Astrocyte (in vitro differentiated cells and primary cell): ENCODE results near the gene STMN1. TPM values are rescaled to one million over a fixed set of nuclear protein-coding genes. Genes with fewer than 3 reads are reported as not detected.

Source experiments
- DNase-seq: peaks from one replicate; pipeline ENCODE4 v3.0.0-alpha.2; 2010; ENCODE audit warnings: low read depth
- FAIRE-seq: peaks from 2 replicates; lab custom pipeline; 2011; peaks lifted over from hg19 to GRCh38; lab: Jason Lieb, UNC
- H2AFZ ChIP-seq: 2 replicates; pipeline ENCODE4 v1.6.0; 2012; ENCODE audit warnings: low read depth, low read length, inconsistent platforms
- H3K27ac ChIP-seq: 2 replicates; pipeline ENCODE4 v1.5.1; 2011; ENCODE audit warnings: low read depth, low read length, inconsistent platforms
- H3K27me3 ChIP-seq: 2 replicates; pipeline ENCODE4 v1.6.0; 2011; ENCODE audit warnings: low read length, inconsistent platforms; ENCODE audit not compliant: insufficient read depth
- H3K36me3 ChIP-seq: 2 replicates; pipeline ENCODE4 v1.5.1; 2011; ENCODE audit warnings: low read length, inconsistent platforms; ENCODE audit not compliant: insufficient read depth
- H3K4me1 ChIP-seq: 2 replicates; pipeline ENCODE4 v1.5.1; 2011; ENCODE audit warnings: low read length, inconsistent platforms; ENCODE audit not compliant: insufficient read depth
- H3K4me2 ChIP-seq: 2 replicates; pipeline ENCODE4 v1.6.0; 2012; ENCODE audit warnings: low read length, inconsistent platforms
- H3K4me3 ChIP-seq: 2 replicates; pipeline ENCODE4 v1.5.1; 2011; ENCODE audit warnings: low read depth, mild to moderate bottlenecking, low read length, inconsistent platforms; ENCODE audit not compliant: insufficient read depth
- H3K79me2 ChIP-seq: 2 replicates; pipeline ENCODE4 v1.6.0; 2012; ENCODE audit warnings: mild to moderate bottlenecking, low read length, inconsistent platforms; ENCODE audit not compliant: insufficient read depth
- H3K9ac ChIP-seq: 2 replicates; pipeline ENCODE4 v1.6.0; 2012; ENCODE audit warnings: mild to moderate bottlenecking, low read length, inconsistent platforms
- H3K9me3 ChIP-seq: 2 replicates; pipeline ENCODE4 v1.5.1; 2012; ENCODE audit warnings: low read depth, mild to moderate bottlenecking, low read length, inconsistent platforms; ENCODE audit not compliant: insufficient read depth
- H4K20me1 ChIP-seq: 2 replicates; pipeline ENCODE4 v1.6.0; 2012; ENCODE audit warnings: low read length, inconsistent platforms; ENCODE audit not compliant: insufficient read depth
- H3K27ac Mint-ChIP-seq: one replicate; pipeline ENCODE4 v1.8.0; 2021; ENCODE audit warnings: mild to moderate bottlenecking, mixed read lengths; ENCODE audit not compliant: unreplicated experiment
- H3K27me3 Mint-ChIP-seq: one replicate; pipeline ENCODE4 v1.8.0; 2021; ENCODE audit warnings: low read depth, mixed read lengths; ENCODE audit not compliant: unreplicated experiment
- H3K36me3 Mint-ChIP-seq: one replicate; pipeline ENCODE4 v1.8.0; 2021; ENCODE audit warnings: low read depth, mixed read lengths; ENCODE audit not compliant: unreplicated experiment
- H3K4me1 Mint-ChIP-seq: one replicate; pipeline ENCODE4 v1.8.0; 2021; ENCODE audit warnings: low read depth, mixed read lengths; ENCODE audit not compliant: unreplicated experiment
- H3K4me3 Mint-ChIP-seq: one replicate; pipeline ENCODE4 v1.8.0; 2021; ENCODE audit warnings: mild to moderate bottlenecking, moderate library complexity, mixed read lengths; ENCODE audit not compliant: unreplicated experiment
- H3K9me3 Mint-ChIP-seq: one replicate; pipeline ENCODE4 v1.8.0; 2021; ENCODE audit warnings: mild to moderate bottlenecking, mixed read lengths; ENCODE audit not compliant: unreplicated experiment
- EZH2 ChIP-seq: IDR thresholded peaks from 2 replicates; pipeline ENCODE4 v1.6.1; 2012; ENCODE audit warnings: mild to moderate bottlenecking, low read length, inconsistent platforms; ENCODE audit not compliant: insufficient read depth
- total RNA-seq: library from RNA; stranded (reverse); gene quantifications from 2 replicates; pipeline ENCODE4 v1.2.1, GENCODE V29; 2021
- TF ChIP-seq, protein P1 (sequence below): IDR thresholded peaks from 2 replicates; pipeline ENCODE4 v1.5.1; 2011; ENCODE audit warnings: low read depth, mild to moderate bottlenecking, inconsistent platforms, low read length, moderate library complexity; ENCODE audit not compliant: insufficient read depth

The STMN1 gene
- total RNA-seq, 1 donor from 2014 or later, result 173 TPM

DNA sequence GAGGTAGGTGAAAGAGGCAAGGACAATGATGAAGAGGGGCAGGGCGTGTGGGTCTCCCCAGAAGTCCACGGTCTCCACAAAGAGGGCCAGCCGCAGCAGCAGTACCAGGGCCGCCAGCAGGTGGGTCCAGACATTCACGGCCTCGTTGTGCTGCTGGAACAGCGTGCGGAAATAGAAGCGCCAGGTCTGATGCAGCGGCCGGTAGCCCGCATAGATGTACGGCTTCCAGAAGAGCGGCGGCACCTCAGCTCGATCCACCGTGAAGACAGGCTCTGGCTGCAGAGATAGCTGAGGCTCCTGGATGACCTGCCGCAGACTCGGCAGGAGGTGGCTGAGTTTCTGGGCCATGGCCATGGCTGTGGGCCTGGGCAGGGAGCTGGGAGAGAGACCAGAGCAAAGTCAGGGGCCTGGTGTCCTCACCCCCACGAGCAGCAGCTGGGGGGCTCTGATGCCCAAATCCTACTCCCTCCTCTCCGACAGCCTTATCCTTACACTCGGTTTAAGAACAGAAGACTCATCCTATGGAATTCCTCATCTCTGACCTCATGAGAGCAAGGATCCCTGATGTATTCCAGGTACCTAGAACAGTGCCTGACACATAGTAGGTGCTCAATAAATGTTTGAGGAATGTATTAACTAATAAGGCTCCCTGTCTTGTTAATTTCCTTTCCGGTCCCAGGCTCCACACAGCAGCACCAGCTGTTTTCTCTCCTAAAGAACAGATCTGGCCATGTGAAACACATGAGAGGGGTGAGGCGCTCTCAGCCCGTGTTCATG is 42.5 kb downstream of the STMN1 start:
- no peaks in the 10 kb centered on the region for H3K27me3 Mint-ChIP-seq
- Histone ChIP-seq H3K9me3 (no peaks in the 10 kb centered on the region), H3K27ac (no peak overlapping the region), H2AFZ (no peak overlapping the region), H4K20me1 (peaks cover 11% of the 10 kb centered on the region), H3K9ac (no peak overlapping the region), H3K4me2 (no peak overlapping the region), H3K4me3 (no peak overlapping the region), H3K36me3 (peaks cover 6% of the 10 kb centered on the region), H3K4me1 (peaks cover 6% of the 10 kb centered on the region), H3K27me3 (no peaks in the 10 kb centered on the region), H3K79me2 (peaks cover 4% of the 10 kb centered on the region)
- FAIRE-seq (no peak), DNase-seq (no peak)
- H3K36me3 Mint-ChIP-seq, result peaks cover 11% of the 10 kb centered on the region
- TF ChIP-seq, protein P1, sequence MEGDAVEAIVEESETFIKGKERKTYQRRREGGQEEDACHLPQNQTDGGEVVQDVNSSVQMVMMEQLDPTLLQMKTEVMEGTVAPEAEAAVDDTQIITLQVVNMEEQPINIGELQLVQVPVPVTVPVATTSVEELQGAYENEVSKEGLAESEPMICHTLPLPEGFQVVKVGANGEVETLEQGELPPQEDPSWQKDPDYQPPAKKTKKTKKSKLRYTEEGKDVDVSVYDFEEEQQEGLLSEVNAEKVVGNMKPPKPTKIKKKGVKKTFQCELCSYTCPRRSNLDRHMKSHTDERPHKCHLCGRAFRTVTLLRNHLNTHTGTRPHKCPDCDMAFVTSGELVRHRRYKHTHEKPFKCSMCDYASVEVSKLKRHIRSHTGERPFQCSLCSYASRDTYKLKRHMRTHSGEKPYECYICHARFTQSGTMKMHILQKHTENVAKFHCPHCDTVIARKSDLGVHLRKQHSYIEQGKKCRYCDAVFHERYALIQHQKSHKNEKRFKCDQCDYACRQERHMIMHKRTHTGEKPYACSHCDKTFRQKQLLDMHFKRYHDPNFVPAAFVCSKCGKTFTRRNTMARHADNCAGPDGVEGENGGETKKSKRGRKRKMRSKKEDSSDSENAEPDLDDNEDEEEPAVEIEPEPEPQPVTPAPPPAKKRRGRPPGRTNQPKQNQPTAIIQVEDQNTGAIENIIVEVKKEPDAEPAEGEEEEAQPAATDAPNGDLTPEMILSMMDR, result no peak
- no peak for TF ChIP-seq EZH2
- H3K9me3 Mint-ChIP-seq, result no peaks in the 10 kb centered on the region
- peak overlapping the region; percentile 18 for H3K27ac Mint-ChIP-seq
- no peak overlapping the region for H3K4me3 Mint-ChIP-seq
- peaks cover 10% of the 10 kb centered on the region for H3K4me1 Mint-ChIP-seq

GRCh38 chr1:25862785-25863485 is 43.3 kb downstream of the STMN1 start:
- Mint-ChIP-seq H3K36me3 (peaks cover 11% of the 10 kb centered on the region), H3K9me3 (no peaks in the 10 kb centered on the region), H3K27me3 (no peaks in the 10 kb centered on the region), H3K27ac (no peak overlapping the region), H3K4me3 (no peak overlapping the region), H3K4me1 (peaks cover 11% of the 10 kb centered on the region)
- Histone ChIP-seq H3K36me3 (peaks cover 6% of the 10 kb centered on the region), H3K4me1 (peaks cover 10% of the 10 kb centered on the region), H2AFZ (no peak overlapping the region), H3K9ac (no peak overlapping the region), H3K27me3 (no peaks in the 10 kb centered on the region), H3K4me2 (no peak overlapping the region), H3K79me2 (peaks cover 10% of the 10 kb centered on the region), H4K20me1 (peaks cover 11% of the 10 kb centered on the region), H3K27ac (no peak overlapping the region), H3K4me3 (no peak overlapping the region), H3K9me3 (no peaks in the 10 kb centered on the region)
- no peak for DNase-seq
- no peak for TF ChIP-seq EZH2
- TF ChIP-seq, protein P1, result no peak
- no peak for FAIRE-seq
